Tibial nerve (tissue), 4 donors: ENCODE measurements around the gene ANKRD28.

ENCODE experiments used
- EP300 ChIP-seq, 2 donors: sonication (generic); formaldehyde crosslinking; IDR thresholded peaks; one replicate each; pipeline ENCODE4 v1.6.1; 2017; ENCODE audit warnings: antibody characterized with exemption in 2 of 2, mild to moderate bottlenecking in 1 of 2
- POLR2A ChIP-seq, 2 donors: fragments of 450-650 bp; IDR thresholded peaks; one replicate each; pipeline ENCODE4 v1.6.1; 2017; ENCODE audit warnings: antibody characterized with exemption in 2 of 2, mild to moderate bottlenecking in 2 of 2, moderate library complexity in 2 of 2
- TF ChIP-seq, protein P1 (sequence below), 5 experiments: fragments of 200-600 bp in 3 of 5; fragments of 450-650 bp in 2 of 5; sonication (generic) in 3 of 5; IDR thresholded peaks; one replicate each; pipeline ENCODE4 v1.5.1; 2016 to 2019; ENCODE audit warnings: antibody characterized with exemption in 5 of 5, mild to moderate bottlenecking in 3 of 5, moderate library complexity in 2 of 5

GRCh38 chr3:15845475-15845874 is 47.7 kb upstream of the ANKRD28 start:
- TF ChIP-seq, protein P1, sequence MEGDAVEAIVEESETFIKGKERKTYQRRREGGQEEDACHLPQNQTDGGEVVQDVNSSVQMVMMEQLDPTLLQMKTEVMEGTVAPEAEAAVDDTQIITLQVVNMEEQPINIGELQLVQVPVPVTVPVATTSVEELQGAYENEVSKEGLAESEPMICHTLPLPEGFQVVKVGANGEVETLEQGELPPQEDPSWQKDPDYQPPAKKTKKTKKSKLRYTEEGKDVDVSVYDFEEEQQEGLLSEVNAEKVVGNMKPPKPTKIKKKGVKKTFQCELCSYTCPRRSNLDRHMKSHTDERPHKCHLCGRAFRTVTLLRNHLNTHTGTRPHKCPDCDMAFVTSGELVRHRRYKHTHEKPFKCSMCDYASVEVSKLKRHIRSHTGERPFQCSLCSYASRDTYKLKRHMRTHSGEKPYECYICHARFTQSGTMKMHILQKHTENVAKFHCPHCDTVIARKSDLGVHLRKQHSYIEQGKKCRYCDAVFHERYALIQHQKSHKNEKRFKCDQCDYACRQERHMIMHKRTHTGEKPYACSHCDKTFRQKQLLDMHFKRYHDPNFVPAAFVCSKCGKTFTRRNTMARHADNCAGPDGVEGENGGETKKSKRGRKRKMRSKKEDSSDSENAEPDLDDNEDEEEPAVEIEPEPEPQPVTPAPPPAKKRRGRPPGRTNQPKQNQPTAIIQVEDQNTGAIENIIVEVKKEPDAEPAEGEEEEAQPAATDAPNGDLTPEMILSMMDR (IDR thresholded peaks at IDR 0.05): no peak
- TF ChIP-seq EP300 (IDR thresholded peaks at IDR 0.05) (no peak), POLR2A (IDR thresholded peaks at IDR 0.05) (no peak)
